NB4 (cell line): ENCODE results near the gene MATN1.

Experiments used
- DNase-seq: peaks from one replicate; pipeline ENCODE4 v3.0.0; 2010; ENCODE audit warnings: low read depth
- H3K4me3 ChIP-seq: one replicate; pipeline ENCODE4 v1.5.1; 2011; ENCODE audit warnings: mild to moderate bottlenecking, low read depth, low read length, moderate library complexity
- CTCF ChIP-seq: IDR thresholded peaks from one replicate; pipeline ENCODE4 v1.5.1; 2012; ENCODE audit warnings: low read depth, low read length
- MAX ChIP-seq: IDR thresholded peaks from 2 replicates; pipeline ENCODE4 v1.6.1; 2011; ENCODE audit warnings: low read depth, low read length
- MYC ChIP-seq: IDR thresholded peaks from 2 replicates; pipeline ENCODE4 v1.6.1; 2011; ENCODE audit warnings: low read depth, low read length
- POLR2A ChIP-seq: IDR thresholded peaks from 2 replicates; pipeline ENCODE4 v1.6.1; 2011; ENCODE audit warnings: mild to moderate bottlenecking; ENCODE audit not compliant: insufficient read length; ENCODE audit errors: extremely low read depth

Gene MATN1

GRCh38 chr1:30765556-30766434, 42.4 kb upstream of the MATN1 start:
- no peak for DNase-seq
- H3K4me3 ChIP-seq = no peak overlapping the region
- no peak for TF ChIP-seq POLR2A
- TF ChIP-seq MAX = no peak
- TF ChIP-seq MYC = no peak
- no peak for TF ChIP-seq CTCF

GRCh38 chr1:30764939-30765555, 41.7 kb upstream of the MATN1 start:
- TF ChIP-seq MYC = no peak
- no peak for TF ChIP-seq POLR2A
- TF ChIP-seq MAX = no peak
- no peak for TF ChIP-seq CTCF
- DNase-seq = no peak
- no peak overlapping the region for H3K4me3 ChIP-seq

- H3K4me3 ChIP-seq = no peak overlapping the region
- DNase-seq = peak; percentile 25
- no peak for TF ChIP-seq MAX
- TF ChIP-seq POLR2A = no peak
- no peak for TF ChIP-seq MYC
- TF ChIP-seq CTCF = no peak
These were observed 41.0 kb upstream of the MATN1 start for GRCh38 chr1:30764396-30764795.

- TF ChIP-seq CTCF (no peak), MAX (no peak), POLR2A (no peak), MYC (no peak)
- no peak overlapping the region for H3K4me3 ChIP-seq
- DNase-seq = no peak
These were observed 40.4 kb upstream of the MATN1 start for GRCh38 chr1:30763651-30764248.

GRCh38 chr1:30762930-30763650, 39.7 kb upstream of the MATN1 start:
- TF ChIP-seq MAX = no peak
- TF ChIP-seq CTCF = no peak
- no peak overlapping the region for H3K4me3 ChIP-seq
- no peak for DNase-seq
